B cell (primary cell): ENCODE measurements around the gene ISCU. TPM values are rescaled to one million over a fixed set of nuclear protein-coding genes. Genes with fewer than 3 reads are reported as not detected.

ENCODE experiments used
- ATAC-seq: fragments of 200-7000 bp; cut with Tn5 transposase; one replicate; pipeline ENCODE4 v1.10.0; 2021; ENCODE audit warnings: low read depth, mild to moderate bottlenecking, moderate number of reproducible peaks, moderate library complexity
- CTCF ChIA-PET: fragments of 350-600 bp; sonication (Branson Sonifier 250); formaldehyde crosslinking; loops from one replicate; lab custom pipeline; 2021; ENCODE audit warnings: antibody characterized with exemption, inconsistent platforms; lab: Charles Lee
- POLR2A ChIA-PET: fragments of 350-600 bp; sonication (Branson Sonifier 250); formaldehyde crosslinking; loops from one replicate; lab custom pipeline; 2021; ENCODE audit warnings: antibody characterized with exemption; lab: Charles Lee
- DNase-seq: peaks from one replicate; pipeline ENCODE4 v3.0.0; 2013
- H2AFZ ChIP-seq: 2 replicates; pipeline ENCODE4 v1.6.1; 2012; ENCODE audit warnings: mild to moderate bottlenecking, low read depth, low read length; ENCODE audit not compliant: insufficient read depth, poor library complexity, severe bottlenecking
- H3K27ac ChIP-seq, 2 donors: 1 replicate in 1 of 2; 2 replicates in 1 of 2; pipeline ENCODE4 v1.5.1; 2012 to 2013; ENCODE audit warnings: low read length in 2 of 2, mild to moderate bottlenecking in 2 of 2, moderate library complexity in 1 of 2
- H3K27me3 ChIP-seq, 4 experiments: fragments of 200-600 bp in 1 of 4; sonication (generic) in 1 of 4; replicated peaks in 1 of 4; 1 replicate in 2 of 4; 2 replicates in 2 of 4; pipeline versions ENCODE4 v1.6.1 to v1.7.0; 2013 to 2016; ENCODE audit warnings: low read length in 3 of 4, mild to moderate bottlenecking in 2 of 4, mixed read lengths in 1 of 4, moderate library complexity in 1 of 4; ENCODE audit not compliant: insufficient read depth in 4 of 4, control insufficient read depth in 3 of 4; ENCODE audit errors: control extremely low read depth in 1 of 4
- H3K36me3 ChIP-seq, 2 experiments: replicated peaks in 1 of 2; 1 replicate in 1 of 2; 2 replicates in 1 of 2; pipeline versions ENCODE4 v1.6.1 to v1.7.1; 2013; ENCODE audit warnings: low read length in 1 of 2; ENCODE audit not compliant: insufficient read depth in 2 of 2, control insufficient read depth in 1 of 2; ENCODE audit errors: control extremely low read depth in 1 of 2, extremely low read depth in 1 of 2
- H3K4me1 ChIP-seq, 2 donors: fragments of 200-600 bp in 1 of 2; sonication (generic) in 1 of 2; 1 replicate in 1 of 2; 2 replicates in 1 of 2; pipeline versions ENCODE4 v1.5.1 to v1.6.1; 2013 to 2017; ENCODE audit warnings: low read length in 2 of 2; ENCODE audit not compliant: control insufficient read depth in 2 of 2, insufficient read depth in 2 of 2
- H3K4me2 ChIP-seq: replicated peaks from 2 replicates; pipeline ENCODE3; 2012; ENCODE audit warnings: mild to moderate bottlenecking, low read depth, low read length; ENCODE audit not compliant: poor library complexity, severe bottlenecking
- H3K4me3 ChIP-seq, 5 experiments: fragments of 200-600 bp in 1 of 5; sonication (generic) in 1 of 5; 1 replicate in 3 of 5; 2 replicates in 2 of 5; pipeline versions ENCODE4 v1.5.1 to v1.7.0; 2011 to 2016; ENCODE audit warnings: low read length in 4 of 5, mild to moderate bottlenecking in 4 of 5, low read depth in 2 of 5, control low read depth in 1 of 5, moderate library complexity in 1 of 5; ENCODE audit not compliant: insufficient read depth in 1 of 5; ENCODE audit errors: control extremely low read depth in 1 of 5, extremely low read depth in 1 of 5
- H3K79me2 ChIP-seq: fragments of 200-600 bp; sonication (generic); one replicate; pipeline ENCODE4 v1.6.0; 2016; ENCODE audit warnings: low read length; ENCODE audit not compliant: control insufficient read depth, insufficient read depth
- H3K9ac ChIP-seq: fragments of 200-600 bp; sonication (generic); 2 replicates; pipeline ENCODE4 v1.6.1; 2017; ENCODE audit warnings: mild to moderate bottlenecking, low read length, moderate library complexity
- H3K9me3 ChIP-seq, 3 donors: one replicate each; pipeline versions ENCODE4 v1.6.1 to v1.7.1; 2013; ENCODE audit warnings: low read length in 2 of 3; ENCODE audit not compliant: control insufficient read depth in 2 of 3, insufficient read depth in 1 of 3; ENCODE audit errors: control extremely low read depth in 1 of 3
- H4K20me1 ChIP-seq: 2 replicates; pipeline ENCODE4 v1.6.0; 2012; ENCODE audit warnings: mild to moderate bottlenecking, low read length; ENCODE audit not compliant: insufficient read depth, control insufficient read depth, poor library complexity, severe bottlenecking
- H3K27ac Mint-ChIP-seq: one replicate; pipeline ENCODE4 v1.8.0; 2021; ENCODE audit warnings: mixed read lengths
- H3K27me3 Mint-ChIP-seq: one replicate; pipeline ENCODE4 v1.8.0; 2021; ENCODE audit warnings: mixed read lengths
- H3K4me1 Mint-ChIP-seq: one replicate; pipeline ENCODE4 v1.8.0; 2021; ENCODE audit warnings: mixed read lengths
- H3K4me3 Mint-ChIP-seq: one replicate; pipeline ENCODE4 v1.8.0; 2021; ENCODE audit warnings: mixed read lengths
- H3K9me3 Mint-ChIP-seq: one replicate; pipeline ENCODE4 v1.8.0; 2022; ENCODE audit warnings: mixed read lengths; ENCODE audit not compliant: insufficient read depth
- CTCF ChIP-seq: fragments of 200-600 bp; IDR thresholded peaks from one replicate; pipeline ENCODE4 v1.8.0; 2022; ENCODE audit warnings: antibody characterized with exemption, mild to moderate bottlenecking
- EZH2 ChIP-seq: IDR thresholded peaks from 2 replicates; pipeline ENCODE4 v1.6.1; 2012; ENCODE audit warnings: borderline replicate concordance, low read depth, mild to moderate bottlenecking, moderate library complexity, low read length; ENCODE audit not compliant: insufficient read depth, poor library complexity, severe bottlenecking
- WGBS: methylation state at CpG from one replicate; pipeline ENCODE4 v1.1.5; 2013; ENCODE audit warnings: missing lambda C conversion rate; ENCODE audit not compliant: insufficient coverage; 5-methylcytosine and 5-hydroxymethylcytosine counted together
- intact Hi-C: fragments of 100-400 bp; cut with micrococcal nuclease; formaldehyde crosslinking; loops from one replicate; pipeline ENCODE4 v1.10.0; 2022
- polyA plus RNA-seq: library from polyadenylated mRNA; depleted of rRNA; stranded (reverse); fragments of >200 nt; gene quantifications from 2 replicates; pipeline ENCODE4 v1.2.3, GENCODE V29; 2012
- total RNA-seq, 2 donors: library from RNA; stranded (reverse); fragments of 120-200 nt in 1 of 2; gene quantifications; 1 replicate in 1 of 2; 2 replicates in 1 of 2; pipeline versions ENCODE4 v1.2.3 to v1.2.4, GENCODE V29; 2013 to 2022

Gene ISCU
- total and polyA plus RNA-seq, 2 donors (not counting 1 experiment from before 2014, with no cell fraction given): 173 to 209 TPM

GRCh38 chr12:108609537-108610335, 47.3 kb downstream of the ISCU start:
- Histone ChIP-seq H3K36me3 (no peaks in the 10 kb centered on the region), H3K27ac (no peak overlapping the region), H3K9me3 (peaks cover 0 to 4% (median 0%) of the 10 kb centered on the region in 3 donors), H3K4me2 (no peak overlapping the region), H3K27me3 (peaks cover 0 to 12% (median 2%) of the 10 kb centered on the region in 4 experiments), H4K20me1 (no peaks in the 10 kb centered on the region), H3K4me3 (no peak overlapping the region), H2AFZ (no peak overlapping the region), H3K4me1 (peaks cover 14 to 23% of the 10 kb centered on the region in 2 donors), H3K9ac (no peak overlapping the region), H3K79me2 (no peaks in the 10 kb centered on the region)
- WGBS: 19% methylated on average over 18 of the region's 21 CpGs
- POLR2A ChIA-PET: no interaction called here
- Mint-ChIP-seq H3K4me3 (no peak overlapping the region), H3K27ac (peak overlapping the region; percentile 26), H3K4me1 (peaks cover 24% of the 10 kb centered on the region), H3K9me3 (no peaks in the 10 kb centered on the region), H3K27me3 (peaks cover 10% of the 10 kb centered on the region)
- intact Hi-C loops: no loop called here
- no peak for ATAC-seq
- no peak for DNase-seq
- no peak for TF ChIP-seq EZH2
- TF ChIP-seq CTCF: no peak
- CTCF ChIA-PET: interaction anchor here (1.3 to 13.8 kb wide), 6 partner anchors 8 to 340 kb away, joined by 3 to 135 read pairs (median 8); no protein-coding TSS in a partner anchor

DNA sequence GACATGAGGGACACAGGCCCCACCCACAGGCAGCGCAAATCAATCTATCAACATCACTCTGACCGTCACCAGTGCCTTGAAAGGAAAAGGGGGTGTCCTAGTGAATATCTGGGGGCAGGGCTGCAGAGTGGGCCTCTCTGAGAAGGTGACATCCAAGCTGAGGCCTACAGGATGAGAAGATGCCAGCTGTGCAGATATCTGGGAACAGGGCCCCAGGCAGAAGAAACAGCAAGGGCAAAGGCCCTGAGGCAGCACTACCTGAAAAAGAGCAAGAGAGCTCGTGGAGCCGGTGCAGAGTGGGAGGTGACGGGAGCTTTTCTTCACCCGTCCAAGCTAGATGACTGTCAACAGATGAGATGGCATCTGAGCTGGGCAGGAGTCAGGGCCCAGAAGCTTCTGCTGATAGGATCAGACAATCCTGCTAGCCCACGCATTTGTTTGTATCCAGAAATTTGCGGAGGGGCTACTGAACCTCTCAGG, 48.0 kb downstream of the ISCU start:
- no peaks in the 10 kb centered on the region for H3K79me2 ChIP-seq
- H3K9me3 Mint-ChIP-seq: no peaks in the 10 kb centered on the region
- ATAC-seq (no peak), DNase-seq (no peak)
- H3K9me3 ChIP-seq: peaks cover 0 to 7% (median 0%) of the 10 kb centered on the region in 3 donors
- peaks cover 28% of the 10 kb centered on the region for H3K4me1 Mint-ChIP-seq
- no peaks in the 10 kb centered on the region for H4K20me1 ChIP-seq
- H3K4me1 ChIP-seq: peaks cover 14 to 23% of the 10 kb centered on the region in 2 donors
- intact Hi-C loops: no loop called here
- 94% methylated on average over 6 of the region's 8 CpGs for WGBS
- peaks cover 0 to 12% (median 2%) of the 10 kb centered on the region in 4 experiments for H3K27me3 ChIP-seq
- H3K27ac Mint-ChIP-seq: peak overlapping the region; percentile 26
- no peak overlapping the region for H3K4me2 ChIP-seq
- peaks cover 10% of the 10 kb centered on the region for H3K27me3 Mint-ChIP-seq
- H3K4me3 ChIP-seq: no peak overlapping the region
- H3K9ac ChIP-seq: no peak overlapping the region
- TF ChIP-seq EZH2: no peak
- no peak for TF ChIP-seq CTCF
- H3K27ac ChIP-seq: no peak overlapping the region
- no peak overlapping the region for H2AFZ ChIP-seq
- ChIA-PET POLR2A (no interaction called here), CTCF (interaction anchor here (1.3 to 13.8 kb wide), 6 partner anchors 24 to 340 kb away, joined by 3 to 431 read pairs (median 54); partner anchors contain the start of gene SELPLG)
- H3K4me3 Mint-ChIP-seq: no peak overlapping the region
- no peaks in the 10 kb centered on the region for H3K36me3 ChIP-seq
